GM21737 (cell line): ENCODE data around the gene CRIP2.

Source experiments
- ATAC-seq: cut with Tn5 transposase; IDR thresholded peaks from one replicate; pipeline ENCODE4 v1.9.1; 2021; ENCODE audit warnings: mild to moderate bottlenecking, moderate library complexity; ENCODE audit not compliant: unreplicated experiment

The CRIP2 gene, protein sequence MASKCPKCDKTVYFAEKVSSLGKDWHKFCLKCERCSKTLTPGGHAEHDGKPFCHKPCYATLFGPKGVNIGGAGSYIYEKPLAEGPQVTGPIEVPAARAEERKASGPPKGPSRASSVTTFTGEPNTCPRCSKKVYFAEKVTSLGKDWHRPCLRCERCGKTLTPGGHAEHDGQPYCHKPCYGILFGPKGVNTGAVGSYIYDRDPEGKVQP

GRCh38 chr14:105474483-105475268 is at the start of gene CRIP2:
Gene CRIP2, plus strand, starts transcription at chr14:105474821. Its CDS starts 42 bp downstream, at chr14:105474863.
- ATAC-seq: no peak

DNA sequence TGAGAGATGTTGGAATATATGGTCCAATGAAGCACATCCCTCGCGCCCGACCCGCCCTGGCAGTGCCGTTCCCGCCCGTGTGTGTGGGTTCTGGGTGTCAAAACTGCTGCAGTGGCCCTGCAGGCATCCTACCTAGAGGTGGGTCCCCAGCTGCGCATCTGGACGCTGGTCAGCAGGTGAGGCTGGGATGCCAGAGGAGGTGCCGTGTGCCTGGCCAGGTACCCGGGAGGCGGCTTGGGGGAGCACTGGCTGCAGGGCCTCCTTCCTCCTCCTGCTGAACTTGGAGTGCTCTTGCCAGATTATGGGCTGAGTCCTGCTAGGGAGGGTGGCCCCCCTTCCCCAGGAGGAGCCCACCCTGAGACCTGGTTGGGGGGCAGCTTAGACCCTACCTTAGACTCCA is 49.8 kb upstream of the CRIP2 start:
- no peak for ATAC-seq

GRCh38 chr14:105425823-105426247 is 48.8 kb upstream of the CRIP2 start:
- no peak for ATAC-seq

- ATAC-seq: no peak
Measured at GRCh38 chr14:105426416-105427130, 48.0 kb upstream of the CRIP2 start.

DNA sequence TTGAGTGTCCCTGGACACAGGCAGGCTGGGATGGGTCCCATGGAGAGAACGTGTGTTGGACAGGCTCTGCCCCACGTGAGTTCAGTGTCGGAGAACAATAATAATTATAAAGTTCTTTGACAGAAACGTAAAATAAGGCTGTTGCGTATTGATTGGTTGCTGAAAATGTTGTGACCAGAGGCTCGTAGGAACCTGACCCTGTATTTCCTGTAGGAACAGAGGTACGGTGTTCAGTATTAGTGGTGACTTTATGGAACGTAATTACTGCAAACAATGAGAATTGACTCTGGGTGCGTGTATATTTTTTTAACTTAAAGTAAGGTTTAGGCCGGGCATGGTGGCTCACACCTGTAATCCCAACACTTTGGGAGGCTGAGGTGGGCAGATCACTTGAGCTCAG is 47.2 kb upstream of the CRIP2 start:
- ATAC-seq: no peak

GRCh38 chr14:105427936-105428485 is 46.6 kb upstream of the CRIP2 start:
- no peak for ATAC-seq

GRCh38 chr14:105430042-105430441 is 44.6 kb upstream of the CRIP2 start:
- no peak for ATAC-seq

- no peak for ATAC-seq
Measured at GRCh38 chr14:105430565-105430964, 44.1 kb upstream of the CRIP2 start.

- no peak for ATAC-seq
Measured at GRCh38 chr14:105431256-105431655, 43.4 kb upstream of the CRIP2 start.

DNA sequence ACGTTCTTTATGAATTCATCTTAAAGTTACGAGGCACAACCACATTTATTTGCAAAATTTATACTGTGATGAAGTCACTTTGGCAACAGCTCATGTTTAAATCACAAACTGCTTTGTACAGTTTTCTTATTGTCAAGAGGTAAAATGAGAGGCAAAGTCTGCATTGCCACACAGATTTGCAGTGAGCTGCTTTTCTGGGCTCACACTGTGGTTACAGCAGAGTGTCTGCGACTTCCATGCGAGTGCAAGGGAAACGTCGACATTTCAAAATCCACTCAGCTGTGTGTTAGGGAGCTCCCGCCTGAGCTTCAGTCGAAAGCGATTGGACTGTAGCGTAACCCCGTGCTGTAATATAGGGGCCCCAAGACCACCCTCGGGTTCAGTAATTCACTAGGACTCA is 42.0 kb upstream of the CRIP2 start:
- no peak for ATAC-seq

GRCh38 chr14:105433161-105433605 is 41.4 kb upstream of the CRIP2 start:
- ATAC-seq: no peak

- ATAC-seq: no peak
Measured at GRCh38 chr14:105436402-105436801, 38.2 kb upstream of the CRIP2 start.

DNA sequence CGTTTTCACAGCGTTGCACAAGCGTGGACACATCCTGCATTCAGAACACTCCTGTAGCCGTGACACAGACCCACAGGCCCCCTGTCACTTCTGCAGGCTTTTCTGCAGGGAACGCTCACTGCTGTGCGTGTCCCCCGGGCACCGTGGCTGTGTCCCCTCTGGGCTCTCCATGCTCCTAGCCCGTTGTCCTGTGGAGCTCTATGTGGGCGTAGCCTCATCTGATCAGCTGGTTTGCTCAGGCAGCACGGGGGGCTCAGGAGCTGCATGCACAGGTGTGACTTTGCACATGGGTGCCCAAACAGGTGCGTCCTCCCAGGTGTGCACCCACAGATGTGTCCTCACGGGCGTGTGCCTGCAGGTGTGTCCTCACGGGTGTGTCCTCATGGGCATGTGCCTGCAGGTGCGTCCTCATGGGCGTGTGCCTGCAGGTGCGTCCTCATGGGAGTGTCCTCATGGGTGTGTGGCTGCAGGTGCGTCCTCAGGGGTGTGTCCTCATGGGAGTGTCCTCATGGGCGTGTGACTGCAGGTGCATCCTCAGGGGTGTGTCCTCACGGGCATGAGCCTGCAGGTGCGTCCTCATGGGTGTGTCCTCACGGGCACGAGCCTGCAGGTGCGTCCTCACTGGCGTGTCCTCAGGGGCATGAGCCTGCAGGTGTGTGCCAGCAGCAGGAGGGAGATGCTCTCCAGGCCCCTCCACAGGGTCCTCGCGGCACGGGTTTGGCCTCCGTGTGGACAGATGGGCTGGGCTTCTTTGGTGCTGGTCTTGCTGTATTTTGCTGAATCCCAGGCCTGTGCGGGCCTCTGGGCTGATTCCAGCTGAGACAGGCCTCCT is 37.5 kb upstream of the CRIP2 start:
- ATAC-seq: no peak

DNA sequence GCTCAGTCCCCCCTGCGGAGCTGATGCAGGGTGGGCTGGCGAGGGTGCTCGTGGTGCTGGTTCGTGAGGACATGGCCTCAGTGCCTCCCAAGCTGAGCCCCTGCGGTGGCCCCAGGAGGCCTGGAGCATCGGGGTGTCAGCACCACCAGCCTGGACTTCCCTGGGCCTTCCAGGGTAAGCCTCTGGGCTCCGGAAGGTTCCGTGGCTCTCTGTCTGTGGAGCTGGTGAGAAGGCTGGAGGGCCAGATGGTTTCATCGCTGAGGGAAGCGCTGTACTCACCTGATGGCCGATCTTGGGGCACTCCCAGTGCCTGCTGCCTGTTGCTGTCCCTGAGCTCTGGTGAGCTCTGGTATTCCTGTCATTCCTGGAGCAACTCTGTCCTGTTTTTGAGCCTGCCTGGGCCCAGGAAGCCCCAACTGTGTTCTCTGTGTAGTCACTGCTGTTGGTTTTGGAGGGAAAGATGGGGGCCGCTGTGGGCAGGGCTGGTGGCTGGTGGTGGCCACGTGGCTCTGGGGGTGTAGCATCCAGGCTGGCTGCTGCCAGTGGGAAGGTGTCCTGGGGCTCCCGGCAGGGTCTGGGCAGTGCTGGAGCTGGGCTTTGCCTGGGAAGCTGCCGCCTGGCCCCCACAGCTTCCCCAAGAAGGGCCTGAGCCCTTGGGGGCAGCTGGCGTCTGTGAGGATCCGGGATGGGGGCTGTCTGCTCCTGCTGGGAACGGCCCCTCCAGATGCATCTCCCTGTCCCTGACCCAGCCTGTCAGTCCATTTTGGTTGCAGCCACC is 36.7 kb upstream of the CRIP2 start:
- ATAC-seq: no peak

DNA sequence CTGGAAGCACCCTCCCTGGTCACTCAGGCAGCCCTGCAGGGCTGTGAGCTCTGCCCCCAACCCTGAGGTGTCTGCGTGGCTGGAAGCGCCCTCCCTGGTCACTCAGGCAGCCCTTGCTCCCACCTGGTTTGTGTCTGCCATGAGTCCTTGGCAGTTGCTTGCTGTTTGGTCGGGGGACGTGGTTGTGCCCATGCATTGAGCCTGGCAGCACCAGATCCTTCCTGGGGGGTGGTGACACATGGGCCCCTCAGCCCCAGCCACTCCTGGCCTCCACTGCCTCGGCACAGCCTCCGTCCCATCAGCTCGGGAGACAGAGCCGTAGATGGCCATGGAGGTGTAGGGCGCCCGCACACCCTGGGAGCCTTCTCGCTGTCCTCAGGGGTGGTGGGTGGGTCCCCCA is 35.4 kb upstream of the CRIP2 start:
- no peak for ATAC-seq

DNA sequence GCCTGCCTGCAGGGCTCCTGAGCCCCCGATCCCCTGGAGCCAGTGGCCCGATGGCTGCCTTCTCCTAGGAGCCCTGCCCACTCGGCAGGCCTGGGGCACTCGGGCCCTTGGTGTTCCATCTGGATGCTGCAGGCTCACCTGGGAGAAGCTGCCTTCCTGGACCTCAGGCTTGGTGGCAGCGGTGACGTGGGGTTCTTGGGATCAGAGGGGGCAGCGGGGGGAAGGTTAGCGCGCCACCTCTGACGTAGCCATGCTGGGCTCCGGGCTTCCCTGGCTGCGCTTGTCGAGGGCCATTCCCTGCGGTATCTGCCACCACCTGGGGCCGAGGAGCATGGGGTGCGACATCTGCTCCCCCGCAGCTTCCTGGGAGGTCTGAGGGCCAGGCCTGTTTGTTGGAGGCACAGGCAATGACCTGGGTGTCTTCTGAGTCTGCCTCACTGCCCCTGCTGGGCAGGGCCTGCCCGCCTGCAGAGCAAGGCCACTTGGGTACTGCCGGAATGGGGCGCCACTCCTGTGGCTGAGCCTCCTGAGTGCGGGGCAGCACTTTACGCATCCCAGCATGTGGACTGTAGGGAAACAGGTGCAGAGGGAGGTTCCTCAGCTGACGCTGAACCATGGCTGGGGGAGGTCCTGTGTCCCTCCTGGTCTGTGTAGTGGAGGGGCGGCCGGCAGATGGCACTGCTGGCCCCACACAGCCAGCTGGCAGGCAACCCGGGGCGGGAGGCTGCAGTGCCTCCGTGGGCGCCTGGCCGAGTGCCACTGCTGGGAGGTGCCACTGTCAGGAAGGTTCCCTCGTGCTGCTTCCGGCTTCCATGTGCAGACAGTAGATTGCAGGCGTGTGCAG is 34.7 kb upstream of the CRIP2 start:
- no peak for ATAC-seq

GRCh38 chr14:105440554-105440900 is 34.1 kb upstream of the CRIP2 start:
- ATAC-seq: no peak

GRCh38 chr14:105440992-105441391 is 33.6 kb upstream of the CRIP2 start:
- ATAC-seq: no peak

DNA sequence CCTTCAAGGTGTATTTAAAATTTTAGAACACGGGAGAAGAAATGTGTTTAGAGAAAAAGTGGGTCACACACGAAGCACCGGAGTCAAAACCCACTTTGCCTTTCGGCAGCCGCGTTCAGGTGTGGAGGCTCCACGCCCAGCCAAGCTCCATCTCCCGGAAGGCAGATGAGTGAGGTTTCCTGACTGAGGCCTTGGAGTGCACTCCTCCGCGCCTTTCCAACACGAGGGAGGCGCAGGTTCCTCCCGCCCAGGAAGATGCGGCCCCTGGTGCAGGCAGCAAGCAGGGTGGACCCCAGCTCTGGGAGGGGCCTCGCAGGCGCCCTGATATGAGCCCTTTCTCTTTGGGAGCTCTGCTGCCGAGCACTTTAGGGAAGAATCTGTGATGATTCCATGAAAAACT is 32.5 kb upstream of the CRIP2 start:
- no peak for ATAC-seq
